ENCODE measurements around the gene ZNF582.

DNA sequence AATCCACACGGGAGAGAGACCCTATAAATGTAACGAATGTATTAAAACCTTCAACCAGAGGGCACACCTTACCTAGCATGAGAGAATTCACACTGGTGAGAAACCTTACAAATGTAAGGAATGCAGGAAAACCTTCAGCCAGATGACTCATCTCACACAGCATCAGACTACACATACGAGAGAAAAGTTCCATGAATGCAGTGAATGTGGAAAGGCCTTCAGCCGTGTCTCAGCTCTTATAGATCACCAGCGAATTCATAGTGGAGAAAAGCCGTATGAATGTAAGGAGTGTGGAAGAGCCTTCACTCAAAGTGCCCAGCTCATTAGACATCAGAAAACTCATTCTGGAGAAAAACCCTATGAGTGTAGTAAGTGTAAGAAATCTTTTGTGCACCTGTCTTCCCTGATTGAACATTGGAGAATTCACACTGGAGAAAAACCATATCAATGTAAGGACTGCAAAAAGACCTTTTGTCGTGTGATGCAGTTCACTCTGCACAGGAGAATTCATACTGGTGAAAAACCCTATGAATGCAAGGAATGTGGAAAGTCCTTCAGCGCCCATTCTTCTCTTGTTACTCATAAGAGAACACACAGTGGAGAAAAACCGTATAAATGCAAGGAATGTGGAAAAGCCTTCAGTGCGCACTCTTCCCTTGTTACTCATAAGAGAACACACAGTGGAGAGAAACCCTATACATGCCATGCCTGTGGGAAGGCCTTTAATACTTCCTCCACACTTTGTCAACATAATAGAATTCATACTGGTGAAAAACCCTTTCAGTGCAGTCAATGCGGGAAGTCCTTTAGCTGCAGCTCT lies 16.0 kb downstream of the ZNF582 start:
- TF ChIP-seq EZH2 (IDR thresholded peaks at IDR 0.05; ENCODE audit: low read length, unreplicated experiment) (no peak), CTCF (conservative IDR thresholded peaks at IDR 0.05; ENCODE audit: low read depth, low read length) (no peak), EZH2phosphoT487 (IDR thresholded peaks at IDR 0.05; ENCODE audit: borderline replicate concordance, low read length) (no peak)
